PFSK-1 (cell line): ENCODE results near the gene DGKI.

ENCODE experiments used
- POLR2AphosphoS5 ChIP-seq: IDR thresholded peaks from 2 replicates; pipeline ENCODE4 v1.6.1; 2012; ENCODE audit warnings: low read depth, mild to moderate bottlenecking, control low read depth, low read length, moderate library complexity
- REST ChIP-seq, 2 experiments: IDR thresholded peaks; 2 replicates each; pipeline versions ENCODE4 v1.6.1 to v1.8.0; 2011 to 2012; ENCODE audit warnings: low read depth in 2 of 2, low read length in 2 of 2, control low read depth in 1 of 2, inconsistent platforms in 1 of 2, mild to moderate bottlenecking in 1 of 2, moderate library complexity in 1 of 2; ENCODE audit not compliant: insufficient read depth in 1 of 2

- TF ChIP-seq POLR2AphosphoS5: no peak
- TF ChIP-seq REST (IDR thresholded peaks at IDR 0.05; ENCODE audit: insufficient read depth in 1 of 2, low read depth in 2 of 2, low read length in 2 of 2): no peak
Observed at GRCh38 chr7:137762334-137762733, 84.4 kb downstream of the DGKI start.
